ENCODE results near the gene COMMD9.

COMMD9 gene

DNA sequence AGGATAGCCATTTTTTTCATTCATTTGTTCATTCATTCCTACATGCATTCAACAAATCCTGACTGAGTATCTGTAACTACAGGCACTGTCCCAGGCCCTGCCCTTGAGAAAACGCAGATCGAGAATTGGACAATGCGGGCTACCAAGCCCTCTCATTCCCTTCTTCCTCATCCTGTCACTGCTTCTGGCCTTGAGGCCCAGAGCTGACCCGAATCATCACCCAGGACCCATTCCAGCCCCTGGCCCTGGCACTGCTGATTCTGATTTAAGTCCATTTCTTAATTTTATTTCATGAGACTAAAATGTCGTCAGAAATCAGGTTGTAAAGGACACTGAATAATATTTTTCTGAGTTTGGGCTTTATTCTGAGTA lies 24.3 kb downstream of the COMMD9 start:
- no peaks in the 10 kb centered on the region for H4K20me1 ChIP-seq (ENCODE audit: insufficient read depth, low read length)
- no peaks in the 10 kb centered on the region for H3K79me2 ChIP-seq (ENCODE audit: insufficient read depth, low read length)
- no peak overlapping the region for H3K4me2 ChIP-seq (ENCODE audit: low read length)
- H3K9me2 ChIP-seq (ENCODE audit: low read depth, low read length) = no peaks in the 10 kb centered on the region
- H3K4me3 ChIP-seq (ENCODE audit: low read depth, low read length, poor library complexity, severe bottlenecking) = no peak overlapping the region
- H2AFZ ChIP-seq (ENCODE audit: low read length) = no peak overlapping the region
- H3K27me3 ChIP-seq (ENCODE audit: insufficient read depth, low read length) = no peaks in the 10 kb centered on the region
- H3K4me1 ChIP-seq (ENCODE audit: insufficient read depth, low read length, severe bottlenecking) = no peaks in the 10 kb centered on the region
- H3K9ac ChIP-seq (ENCODE audit: low read length) = no peak overlapping the region
- no peak for TF ChIP-seq EZH2 (IDR thresholded peaks at IDR 0.05; ENCODE audit: borderline replicate concordance, low read length)
- TF ChIP-seq, protein P1, sequence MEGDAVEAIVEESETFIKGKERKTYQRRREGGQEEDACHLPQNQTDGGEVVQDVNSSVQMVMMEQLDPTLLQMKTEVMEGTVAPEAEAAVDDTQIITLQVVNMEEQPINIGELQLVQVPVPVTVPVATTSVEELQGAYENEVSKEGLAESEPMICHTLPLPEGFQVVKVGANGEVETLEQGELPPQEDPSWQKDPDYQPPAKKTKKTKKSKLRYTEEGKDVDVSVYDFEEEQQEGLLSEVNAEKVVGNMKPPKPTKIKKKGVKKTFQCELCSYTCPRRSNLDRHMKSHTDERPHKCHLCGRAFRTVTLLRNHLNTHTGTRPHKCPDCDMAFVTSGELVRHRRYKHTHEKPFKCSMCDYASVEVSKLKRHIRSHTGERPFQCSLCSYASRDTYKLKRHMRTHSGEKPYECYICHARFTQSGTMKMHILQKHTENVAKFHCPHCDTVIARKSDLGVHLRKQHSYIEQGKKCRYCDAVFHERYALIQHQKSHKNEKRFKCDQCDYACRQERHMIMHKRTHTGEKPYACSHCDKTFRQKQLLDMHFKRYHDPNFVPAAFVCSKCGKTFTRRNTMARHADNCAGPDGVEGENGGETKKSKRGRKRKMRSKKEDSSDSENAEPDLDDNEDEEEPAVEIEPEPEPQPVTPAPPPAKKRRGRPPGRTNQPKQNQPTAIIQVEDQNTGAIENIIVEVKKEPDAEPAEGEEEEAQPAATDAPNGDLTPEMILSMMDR (IDR thresholded peaks at IDR 0.05; ENCODE audit: low read length) = no peak
- no peaks in the 10 kb centered on the region for H3F3A ChIP-seq (ENCODE audit: insufficient read depth, low read length)
- H3K36me3 ChIP-seq (ENCODE audit: insufficient read depth, low read length) = no peaks in the 10 kb centered on the region
- no peak overlapping the region for H3K27ac ChIP-seq (ENCODE audit: low read depth, low read length, poor library complexity, severe bottlenecking)
- no peaks in the 10 kb centered on the region for H3K9me3 ChIP-seq (ENCODE audit: low read length)

DNA sequence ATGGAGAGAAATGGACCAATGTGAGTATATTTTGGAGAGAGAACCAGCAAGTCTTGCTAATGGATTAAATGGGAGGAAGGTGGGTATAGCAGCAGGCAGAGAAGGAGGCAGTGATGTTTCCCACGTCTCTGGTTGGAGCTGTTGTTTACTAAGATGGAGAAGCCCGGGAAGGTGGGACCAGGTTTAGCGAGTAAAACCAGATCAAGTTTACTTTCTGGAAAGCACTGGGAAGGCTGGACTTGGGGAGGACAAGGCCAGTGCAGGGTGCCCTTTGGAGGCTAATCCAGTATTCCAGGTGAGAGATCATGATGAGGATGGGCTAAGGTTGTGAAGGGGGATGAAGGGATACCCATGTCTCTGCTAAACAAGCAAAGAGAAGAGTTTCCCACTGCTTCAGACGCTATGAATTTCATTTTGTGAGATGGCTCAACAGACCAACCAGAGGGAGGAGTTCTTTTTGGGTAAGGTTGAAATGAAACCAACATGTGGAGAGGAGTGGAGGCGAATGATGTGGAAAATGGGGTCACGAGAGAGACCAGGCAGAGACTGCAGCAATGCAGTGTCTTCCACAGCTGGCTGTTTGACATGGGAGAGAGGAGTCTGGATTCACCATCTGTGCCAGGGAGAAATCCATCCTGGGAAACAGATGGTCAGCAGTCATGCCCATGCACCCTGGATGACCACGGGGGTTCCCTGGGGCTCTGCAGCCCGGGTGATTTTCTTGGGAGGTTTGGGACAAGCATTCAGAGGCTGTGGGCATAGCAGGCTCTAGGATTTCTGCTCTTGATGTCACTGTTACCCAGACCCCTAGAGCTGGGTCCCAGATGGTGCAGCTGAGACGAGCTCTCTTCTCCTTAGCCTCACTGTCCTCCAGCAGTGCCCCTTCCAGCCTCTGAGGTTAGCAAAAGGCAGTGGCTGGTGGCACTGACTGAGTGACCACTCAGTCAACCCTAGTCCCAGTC lies 24.9 kb downstream of the COMMD9 start:
- no peaks in the 10 kb centered on the region for H3K79me2 ChIP-seq (ENCODE audit: insufficient read depth, low read length)
- H3K27me3 ChIP-seq (ENCODE audit: insufficient read depth, low read length) = no peaks in the 10 kb centered on the region
- H2AFZ ChIP-seq (ENCODE audit: low read length) = no peak overlapping the region
- H3K9ac ChIP-seq (ENCODE audit: low read length) = no peak overlapping the region
- no peaks in the 10 kb centered on the region for H3K9me2 ChIP-seq (ENCODE audit: low read depth, low read length)
- no peaks in the 10 kb centered on the region for H4K20me1 ChIP-seq (ENCODE audit: insufficient read depth, low read length)
- no peak overlapping the region for H3K4me2 ChIP-seq (ENCODE audit: low read length)
- H3K4me1 ChIP-seq (ENCODE audit: insufficient read depth, low read length, severe bottlenecking) = no peaks in the 10 kb centered on the region
- H3F3A ChIP-seq (ENCODE audit: insufficient read depth, low read length) = no peaks in the 10 kb centered on the region
- H3K27ac ChIP-seq (ENCODE audit: low read depth, low read length, poor library complexity, severe bottlenecking) = no peak overlapping the region
- no peak overlapping the region for H3K4me3 ChIP-seq (ENCODE audit: low read depth, low read length, poor library complexity, severe bottlenecking)
- H3K9me3 ChIP-seq (ENCODE audit: low read length) = no peaks in the 10 kb centered on the region
- TF ChIP-seq EZH2 (IDR thresholded peaks at IDR 0.05; ENCODE audit: borderline replicate concordance, low read length) = no peak
- TF ChIP-seq, protein P1 (IDR thresholded peaks at IDR 0.05; ENCODE audit: low read length) = no peak
- H3K36me3 ChIP-seq (ENCODE audit: insufficient read depth, low read length) = no peaks in the 10 kb centered on the region

DNA sequence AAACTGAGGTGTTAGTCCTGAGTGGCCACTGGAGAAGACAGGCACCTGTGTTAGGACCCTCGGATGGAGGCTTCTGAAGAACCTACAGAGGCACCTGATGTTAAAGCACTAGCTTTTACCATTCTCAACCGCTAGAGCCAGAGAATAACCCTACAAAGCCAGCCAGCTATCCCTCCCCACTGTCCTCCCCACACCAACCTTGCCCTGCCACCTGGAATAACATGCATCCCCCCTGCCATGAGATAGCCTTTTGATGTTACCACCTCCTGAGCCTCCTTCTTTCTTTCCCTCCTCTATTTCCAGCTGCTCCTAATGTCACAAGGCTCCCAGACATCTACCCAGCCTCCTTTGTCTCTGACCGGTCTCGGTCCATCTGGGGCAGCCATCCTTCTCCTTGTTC lies 28.1 kb downstream of the COMMD9 start:
- Histone ChIP-seq H2AFZ (ENCODE audit: low read length) (no peak overlapping the region), H3K9me3 (ENCODE audit: low read length) (no peaks in the 10 kb centered on the region), H3K79me2 (ENCODE audit: insufficient read depth, low read length) (no peaks in the 10 kb centered on the region), H3K4me2 (ENCODE audit: low read length) (no peak overlapping the region), H3K9me2 (ENCODE audit: low read depth, low read length) (no peaks in the 10 kb centered on the region), H3K4me3 (ENCODE audit: low read depth, low read length, poor library complexity, severe bottlenecking) (no peak overlapping the region), H3K4me1 (ENCODE audit: insufficient read depth, low read length, severe bottlenecking) (no peaks in the 10 kb centered on the region), H3K36me3 (ENCODE audit: insufficient read depth, low read length) (no peaks in the 10 kb centered on the region), H4K20me1 (ENCODE audit: insufficient read depth, low read length) (no peaks in the 10 kb centered on the region), H3K27me3 (ENCODE audit: insufficient read depth, low read length) (no peaks in the 10 kb centered on the region), H3K27ac (ENCODE audit: low read depth, low read length, poor library complexity, severe bottlenecking) (no peak overlapping the region), H3K9ac (ENCODE audit: low read length) (no peak overlapping the region), H3F3A (ENCODE audit: insufficient read depth, low read length) (no peaks in the 10 kb centered on the region)
- TF ChIP-seq EZH2 (IDR thresholded peaks at IDR 0.05; ENCODE audit: borderline replicate concordance, low read length) = no peak

Data from OCI-LY1 (cell line).